Mucosa of descending colon (tissue), 3 donors: Measurements from ENCODE around the gene ZHX3. TPM values are rescaled to one million over a fixed set of nuclear protein-coding genes. Genes with fewer than 3 reads are reported as not detected.

Experiments
- ATAC-seq: fragments of 200-7000 bp; cut with Tn5 transposase; one replicate; pipeline ENCODE4 v1.9.1; 2020; ENCODE audit warnings: mild to moderate bottlenecking, moderate library complexity
- DNase-seq, 3 donors: peaks; one replicate each; pipeline ENCODE4 v3.0.0-alpha.2; 2020
- H3K36me3 ChIP-seq: fragments of 200-600 bp; one replicate; pipeline ENCODE4 v1.8.0; 2021; ENCODE audit warnings: low read depth, mild to moderate bottlenecking
- H3K4me1 ChIP-seq: fragments of 200-600 bp; one replicate; pipeline ENCODE4 v1.8.0; 2021; ENCODE audit warnings: low read depth, mild to moderate bottlenecking
- H3K4me3 ChIP-seq: fragments of 200-600 bp; one replicate; pipeline ENCODE4 v1.8.0; 2021; ENCODE audit warnings: mild to moderate bottlenecking
- H3K9me3 ChIP-seq: fragments of 200-600 bp; one replicate; pipeline ENCODE4 v1.8.0; 2021; ENCODE audit warnings: mild to moderate bottlenecking
- CTCF ChIP-seq: fragments of 200-600 bp; IDR thresholded peaks from one replicate; pipeline ENCODE4 v1.8.0; 2022; ENCODE audit warnings: antibody characterized with exemption, mild to moderate bottlenecking
- intact Hi-C, 2 donors: fragments of 100-400 bp; cut with DNase I in 1 of 2; cut with micrococcal nuclease in 1 of 2; formaldehyde crosslinking; loops; one replicate each; pipeline versions ENCODE4 v1.11.0 to v1.11.1; 2022; cut with DNase I, micrococcal nuclease
- total RNA-seq, 3 donors: library from RNA; stranded (reverse); fragmentation: NEBNext Ultra II Directional in 2 of 3; extraction: Animal tissue kit (Norgen Biotek cat#: 25700) in 2 of 3; gene quantifications; one replicate each; pipeline versions ENCODE4 v1.2.1 to v1.2.4, GENCODE V29; 2021 to 2023
- donor health status: DM: no; HTN: no; CAD: no; lungs with moderate emphysema.
- donor health status: DM: no; HTN: no; CAD: no.
- donor health status: DM: no; HTN: yes; CAD: no.

The ZHX3 gene
- total RNA-seq, 3 donors from 2014 or later: 24.5 to 84.5 (median 32.8) TPM

GRCh38 chr20:41173161-41173721 is 144.3 kb downstream of the ZHX3 start:
- intact Hi-C loops: loop anchor here (2.0 to 10.0 kb wide), 3 partner anchors 59 to 166 kb away; no protein-coding TSS in a partner anchor
- ATAC-seq (peak; percentile 92), DNase-seq (peak; percentile 78 to 88 (median 88))
- Histone ChIP-seq H3K36me3 (peaks cover 4% of the 10 kb centered on the region), H3K4me3 (no peak overlapping the region), H3K4me1 (peaks cover 4% of the 10 kb centered on the region), H3K9me3 (no peaks in the 10 kb centered on the region)
- peak; percentile 88 for TF ChIP-seq CTCF

DNA sequence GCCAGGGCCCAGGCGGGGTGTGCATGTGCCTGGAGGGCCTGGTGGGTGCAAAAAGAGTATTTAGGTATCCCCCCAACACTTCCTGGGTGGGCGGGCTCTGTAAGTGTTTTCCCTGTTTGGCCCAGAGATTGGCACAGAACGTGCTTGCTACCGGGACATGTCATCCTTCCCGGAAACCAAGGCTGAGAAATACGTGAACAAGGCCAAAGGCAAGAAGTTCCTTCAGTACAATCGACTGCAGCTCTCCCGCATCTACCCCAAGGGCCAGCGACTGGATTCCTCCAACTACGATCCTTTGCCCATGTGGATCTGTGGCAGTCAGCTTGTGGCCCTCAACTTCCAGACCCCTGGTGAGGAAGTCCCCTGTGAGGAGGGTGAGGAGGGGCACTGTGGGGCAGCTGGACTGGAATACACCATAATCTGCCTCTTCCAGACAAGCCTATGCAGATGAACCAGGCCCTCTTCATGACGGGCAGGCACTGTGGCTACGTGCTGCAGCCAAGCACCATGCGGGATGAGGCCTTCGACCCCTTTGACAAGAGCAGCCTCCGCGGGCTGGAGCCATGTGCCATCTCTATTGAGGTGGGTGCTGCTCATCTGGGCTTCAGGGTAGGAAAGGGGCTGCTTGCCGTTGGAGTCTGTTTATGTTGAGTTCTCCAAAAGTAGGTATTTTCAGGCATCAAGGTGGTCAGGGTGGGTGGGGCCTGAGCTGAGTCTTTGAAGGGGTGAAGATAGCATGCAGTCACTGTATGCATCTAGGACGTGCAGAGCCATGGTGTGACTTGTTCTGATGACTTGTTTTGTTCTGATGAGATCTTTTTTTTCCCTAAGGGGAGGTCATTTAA is 145.0 kb downstream of the ZHX3 start:
- Histone ChIP-seq H3K36me3 (peaks cover 4% of the 10 kb centered on the region), H3K9me3 (no peaks in the 10 kb centered on the region), H3K4me1 (peaks cover 4% of the 10 kb centered on the region), H3K4me3 (no peak overlapping the region)
- no peak for TF ChIP-seq CTCF
- DNase-seq: peak in 1 of 3 donors; percentile 6
- peak; percentile 6 for ATAC-seq
- intact Hi-C loops: loop anchor here (2.0 to 10.0 kb wide), 3 partner anchors 60 to 166 kb away; no protein-coding TSS in a partner anchor

DNA sequence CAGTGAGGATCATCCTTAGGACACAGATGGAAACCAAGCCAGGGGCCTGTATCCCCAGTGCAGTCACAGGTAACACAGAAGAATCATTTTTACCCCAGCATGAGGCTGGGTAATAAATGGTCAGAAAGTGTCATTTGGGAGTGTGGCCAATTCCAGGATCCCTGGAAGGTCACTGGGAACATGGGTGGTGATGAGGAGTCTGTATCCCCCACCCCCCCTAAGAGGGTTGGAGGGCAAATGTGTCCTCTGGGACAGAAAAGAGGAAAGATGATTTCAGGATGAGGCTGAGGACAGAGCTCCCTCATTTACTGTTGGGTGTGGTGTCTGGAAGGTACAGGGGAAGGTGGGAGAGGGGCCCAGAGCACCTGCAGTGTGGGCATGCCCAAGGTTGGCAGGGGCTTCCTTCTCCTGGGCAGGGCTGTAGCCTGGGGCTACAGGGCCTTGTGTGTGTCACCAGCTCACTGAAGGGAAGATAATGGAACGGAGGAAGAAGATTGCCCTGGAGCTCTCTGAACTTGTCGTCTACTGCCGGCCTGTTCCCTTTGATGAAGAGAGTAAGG is 145.7 kb downstream of the ZHX3 start:
- peaks cover 4% of the 10 kb centered on the region for H3K4me1 ChIP-seq
- intact Hi-C loops: loop anchor here (2.0 to 10.0 kb wide), 3 partner anchors 60 to 167 kb away; no protein-coding TSS in a partner anchor
- H3K9me3 ChIP-seq: no peaks in the 10 kb centered on the region
- DNase-seq (peak in 1 of 3 donors; percentile 0), ATAC-seq (no peak)
- peaks cover 4% of the 10 kb centered on the region for H3K36me3 ChIP-seq
- no peak overlapping the region for H3K4me3 ChIP-seq
- TF ChIP-seq CTCF: no peak

DNA sequence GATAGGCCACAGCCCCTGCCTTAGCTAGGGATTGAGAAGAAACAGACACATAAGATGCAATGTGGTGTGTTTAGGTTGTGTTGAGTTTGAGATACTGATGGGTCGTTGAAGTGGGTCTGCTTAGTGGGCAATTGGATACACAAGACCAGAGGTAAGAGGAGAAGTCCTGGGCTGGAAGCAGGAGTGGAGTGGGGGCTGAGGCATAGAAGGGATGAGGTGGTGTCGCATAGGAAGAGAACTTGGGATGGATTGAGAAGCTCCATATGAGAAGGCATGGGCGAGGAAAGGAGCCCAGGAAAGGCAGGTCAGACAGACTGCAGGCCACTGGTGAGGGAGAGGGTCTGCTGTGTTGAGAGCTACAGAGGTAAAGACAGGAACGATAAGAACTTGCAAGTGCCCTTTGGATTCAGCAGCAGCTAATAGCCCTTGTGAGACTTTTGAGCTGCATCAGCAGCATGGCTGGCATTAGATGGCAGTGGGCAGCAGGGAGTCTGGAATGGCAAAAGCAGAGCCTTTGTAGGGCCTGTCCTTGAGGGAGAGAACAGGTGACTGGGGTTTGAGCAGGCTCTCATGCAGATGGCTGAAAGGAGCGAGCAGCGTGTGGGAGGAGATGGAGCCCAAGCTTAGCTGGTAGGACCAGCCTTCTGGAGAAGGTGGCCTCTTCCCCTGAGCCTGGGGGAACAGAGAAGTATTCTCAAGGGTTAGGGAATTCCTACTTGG is 147.0 kb downstream of the ZHX3 start:
- DNase-seq (no peak), ATAC-seq (no peak)
- intact Hi-C loops: loop anchor here (5.0 to 10.0 kb wide), 2 partner anchors 62 to 164 kb away; no protein-coding TSS in a partner anchor
- no peak for TF ChIP-seq CTCF
- Histone ChIP-seq H3K4me1 (peaks cover 4% of the 10 kb centered on the region), H3K36me3 (peaks cover 5% of the 10 kb centered on the region), H3K9me3 (no peaks in the 10 kb centered on the region), H3K4me3 (no peak overlapping the region)

DNA sequence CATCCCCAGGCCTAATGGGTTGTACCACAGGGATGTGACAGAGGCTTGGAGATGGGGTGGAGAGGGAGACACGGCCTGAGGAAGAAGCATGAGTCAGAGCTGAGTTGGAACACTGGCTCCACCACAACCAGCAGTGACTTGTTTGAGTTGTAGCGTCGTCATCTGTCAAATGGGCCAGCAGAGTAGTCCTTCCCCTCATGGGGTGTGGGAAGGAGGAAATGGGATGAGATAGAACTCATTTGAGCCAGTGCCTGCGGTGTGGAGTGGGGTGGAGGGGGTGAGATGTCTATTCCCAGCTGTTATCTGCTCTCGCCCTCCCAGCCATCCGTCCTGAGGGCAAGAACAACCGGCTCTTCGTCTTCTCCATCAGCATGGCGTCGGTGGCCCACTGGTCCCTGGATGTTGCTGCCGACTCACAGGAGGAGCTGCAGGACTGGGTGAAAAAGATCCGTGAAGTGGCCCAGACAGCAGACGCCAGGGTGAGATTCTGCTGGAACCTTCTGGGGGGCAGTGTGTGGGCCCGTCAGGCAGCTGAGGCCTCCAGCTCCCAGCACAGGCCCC is 147.7 kb downstream of the ZHX3 start:
- Histone ChIP-seq H3K36me3 (peaks cover 12% of the 10 kb centered on the region), H3K9me3 (no peaks in the 10 kb centered on the region), H3K4me3 (no peak overlapping the region), H3K4me1 (peaks cover 4% of the 10 kb centered on the region)
- TF ChIP-seq CTCF: no peak
- ATAC-seq (no peak), DNase-seq (no peak)
- intact Hi-C loops: loop anchor here (5.0 to 10.0 kb wide), 2 partner anchors 62 to 165 kb away; no protein-coding TSS in a partner anchor
